ENCODE results near the gene EVC2. TPM values are rescaled to one million over a fixed set of nuclear protein-coding genes. Genes with fewer than 3 reads are reported as not detected.

The EVC2 gene
- polyA plus RNA-seq, 1 donor from 2014 or later, result 0.27 TPM

GRCh38 chr4:5638976-5639375 is 69.4 kb downstream of the EVC2 start:
- H3K4me2 ChIP-seq (ENCODE audit: low read length), result no peak overlapping the region
- no peak overlapping the region for H3K27ac ChIP-seq (ENCODE audit: low read length)
- no peak overlapping the region for H2AFZ ChIP-seq (ENCODE audit: low read depth, low read length)
- H3K9me3 ChIP-seq (ENCODE audit: low read length), result no peaks in the 10 kb centered on the region
- TF ChIP-seq SMC3 (conservative IDR thresholded peaks at IDR 0.05; ENCODE audit: poor library complexity) (no peak), POLR2AphosphoS5 (IDR thresholded peaks at IDR 0.05) (no peak), CTCF (IDR thresholded peaks at IDR 0.05; ENCODE audit: poor library complexity, severe bottlenecking) (no peak), EZH2 (IDR thresholded peaks at IDR 0.05; ENCODE audit: borderline replicate concordance, insufficient read depth, low read length, poor library complexity, severe bottlenecking) (no peak)
- no peaks in the 10 kb centered on the region for H3K9me2 ChIP-seq (ENCODE audit: insufficient read depth, low read length)
- no peaks in the 10 kb centered on the region for H3K36me3 ChIP-seq (ENCODE audit: insufficient read depth, low read length)
- no peaks in the 10 kb centered on the region for H3K79me2 ChIP-seq (replicated peaks; ENCODE audit: insufficient read depth, low read length)
- no peaks in the 10 kb centered on the region for H3F3A ChIP-seq (ENCODE audit: insufficient read depth, low read length, poor library complexity, severe bottlenecking)
- H4K20me1 ChIP-seq (ENCODE audit: insufficient read depth), result no peaks in the 10 kb centered on the region
- no peak overlapping the region for H3K9ac ChIP-seq (ENCODE audit: low read length)
- no peak overlapping the region for H3K4me3 ChIP-seq (ENCODE audit: low read length)
- H3K27me3 ChIP-seq (ENCODE audit: insufficient read depth, low read depth, low read length), result no peaks in the 10 kb centered on the region

- no peak overlapping the region for H3K9ac ChIP-seq (ENCODE audit: low read length)
- no peaks in the 10 kb centered on the region for H3K9me2 ChIP-seq (ENCODE audit: insufficient read depth, low read length)
- no peaks in the 10 kb centered on the region for H3F3A ChIP-seq (ENCODE audit: insufficient read depth, low read length, poor library complexity, severe bottlenecking)
- H3K4me3 ChIP-seq (ENCODE audit: low read length), result no peak overlapping the region
- H3K9me3 ChIP-seq (ENCODE audit: low read length), result no peaks in the 10 kb centered on the region
- H3K79me2 ChIP-seq (replicated peaks; ENCODE audit: insufficient read depth, low read length), result no peaks in the 10 kb centered on the region
- TF ChIP-seq EP300 (conservative IDR thresholded peaks at IDR 0.05; ENCODE audit: poor library complexity, severe bottlenecking), result no peak
- TF ChIP-seq TAF1 (IDR thresholded peaks at IDR 0.05; ENCODE audit: low read depth), result no peak
- no peak for TF ChIP-seq EZH2 (IDR thresholded peaks at IDR 0.05; ENCODE audit: borderline replicate concordance, insufficient read depth, low read length, poor library complexity, severe bottlenecking)
- no peak for TF ChIP-seq SMC3 (conservative IDR thresholded peaks at IDR 0.05; ENCODE audit: poor library complexity)
- no peak for TF ChIP-seq CTCF (IDR thresholded peaks at IDR 0.05; ENCODE audit: poor library complexity, severe bottlenecking)
- no peak for TF ChIP-seq REST (IDR thresholded peaks at IDR 0.05; ENCODE audit: borderline replicate concordance)
- TF ChIP-seq MXI1 (conservative IDR thresholded peaks at IDR 0.05; ENCODE audit: poor library complexity, severe bottlenecking), result no peak
- no peak for TF ChIP-seq RAD21 (conservative IDR thresholded peaks at IDR 0.05)
- no peak for TF ChIP-seq POLR2AphosphoS5 (IDR thresholded peaks at IDR 0.05)
- H3K4me2 ChIP-seq (ENCODE audit: low read length), result no peak overlapping the region
- H3K27ac ChIP-seq (ENCODE audit: low read length), result no peak overlapping the region
- H4K20me1 ChIP-seq (ENCODE audit: insufficient read depth), result no peaks in the 10 kb centered on the region
- no peak overlapping the region for H2AFZ ChIP-seq (ENCODE audit: low read depth, low read length)
- no peaks in the 10 kb centered on the region for H3K36me3 ChIP-seq (ENCODE audit: insufficient read depth, low read length)
- no peaks in the 10 kb centered on the region for H3K27me3 ChIP-seq (ENCODE audit: insufficient read depth, low read depth, low read length)
These were observed 70.0 kb downstream of the EVC2 start for GRCh38 chr4:5638316-5638715.
